Loucy (cell line): ENCODE results near the gene NAT9.

ENCODE experiments used
- H2AFZ ChIP-seq: fragments of 200-600 bp; sonication (generic); 2 replicates; pipeline ENCODE4 v1.6.0; 2016; ENCODE audit warnings: antibody characterized with exemption, mild to moderate bottlenecking, low read length, moderate library complexity
- H3F3A ChIP-seq: fragments of 200-600 bp; 2 replicates; pipeline ENCODE4 v1.6.0; 2016; ENCODE audit warnings: antibody characterized with exemption, low read depth, mild to moderate bottlenecking
- H3K27me3 ChIP-seq: fragments of 200-600 bp; sonication (generic); 2 replicates; pipeline ENCODE4 v1.6.1; 2014; ENCODE audit warnings: low read length, mild to moderate bottlenecking; ENCODE audit not compliant: insufficient read depth, poor library complexity, severe bottlenecking
- H3K36me3 ChIP-seq: fragments of 200-600 bp; sonication (generic); 2 replicates; pipeline ENCODE4 v1.6.1; 2016; ENCODE audit warnings: low read length; ENCODE audit not compliant: insufficient read depth
- H3K4me1 ChIP-seq: fragments of 200-600 bp; sonication (generic); 2 replicates; pipeline ENCODE4 v1.5.1; 2014; ENCODE audit warnings: low read length, mild to moderate bottlenecking; ENCODE audit not compliant: insufficient read depth, poor library complexity, severe bottlenecking
- H3K4me2 ChIP-seq: fragments of 200-600 bp; sonication (generic); 2 replicates; pipeline ENCODE4 v1.6.0; 2014; ENCODE audit warnings: antibody characterized with exemption, low read length, low read depth, mild to moderate bottlenecking; ENCODE audit not compliant: poor library complexity, severe bottlenecking
- H3K4me3 ChIP-seq: fragments of 200-600 bp; sonication (generic); 2 replicates; pipeline ENCODE4 v1.5.1; 2014; ENCODE audit warnings: low read length, mild to moderate bottlenecking, mixed read lengths; ENCODE audit not compliant: poor library complexity, severe bottlenecking
- H3K79me2 ChIP-seq: fragments of 200-600 bp; sonication (generic); 2 replicates; pipeline ENCODE4 v1.6.1; 2014; ENCODE audit warnings: low read length; ENCODE audit not compliant: insufficient read depth
- H3K9ac ChIP-seq: fragments of 200-600 bp; sonication (generic); 2 replicates; pipeline ENCODE4 v1.6.0; 2014; ENCODE audit warnings: mild to moderate bottlenecking, low read depth, low read length, moderate library complexity; ENCODE audit not compliant: poor library complexity, severe bottlenecking
- H3K9me2 ChIP-seq: fragments of 200-600 bp; sonication (generic); replicated peaks from 2 replicates; pipeline ENCODE4 v1.6.1; 2016; ENCODE audit warnings: low read depth, low read length, mixed read lengths
- H3K9me3 ChIP-seq: fragments of 200-600 bp; sonication (generic); 2 replicates; pipeline ENCODE4 v1.6.1; 2014; ENCODE audit warnings: mild to moderate bottlenecking, antibody characterized with exemption, low read length, low read depth; ENCODE audit not compliant: insufficient read depth
- H4K20me1 ChIP-seq: fragments of 200-600 bp; sonication (generic); 2 replicates; pipeline ENCODE4 v1.6.0; 2014; ENCODE audit warnings: antibody characterized with exemption, low read length, mild to moderate bottlenecking; ENCODE audit not compliant: insufficient read depth, poor library complexity, severe bottlenecking
- CTCF ChIP-seq: fragments of 200-600 bp; sonication (generic); conservative IDR thresholded peaks from 2 replicates; pipeline ENCODE4 v1.5.1; 2014; ENCODE audit warnings: mild to moderate bottlenecking, antibody characterized with exemption, low read length
- EZH2phosphoT487 ChIP-seq: fragments of 200-600 bp; IDR thresholded peaks from 2 replicates; pipeline ENCODE4 v1.6.1; 2018; ENCODE audit warnings: antibody characterized with exemption, mild to moderate bottlenecking, moderate library complexity, borderline replicate concordance

NAT9 gene

GRCh38 chr17:74742153-74742515, 34.0 kb downstream of the NAT9 start:
- no peaks in the 10 kb centered on the region for H3K27me3 ChIP-seq
- no peaks in the 10 kb centered on the region for H3K9me3 ChIP-seq
- H3K36me3 ChIP-seq: no peaks in the 10 kb centered on the region
- peak overlapping the region; percentile 78 for H3K4me2 ChIP-seq
- H3F3A ChIP-seq: peaks cover 23% of the 10 kb centered on the region; the same call in 1 of the 2 replicates
- no peak overlapping the region for H2AFZ ChIP-seq
- H3K4me3 ChIP-seq: peak overlapping the region; percentile 62
- peaks cover 62% of the 10 kb centered on the region for H3K79me2 ChIP-seq
- H3K4me1 ChIP-seq: peaks cover 77% of the 10 kb centered on the region
- H4K20me1 ChIP-seq: no peaks in the 10 kb centered on the region
- H3K9me2 ChIP-seq: no peaks in the 10 kb centered on the region
- peak overlapping the region; percentile 77 for H3K9ac ChIP-seq
- TF ChIP-seq CTCF (no peak), EZH2phosphoT487 (no peak)

- Histone ChIP-seq H3F3A (peaks cover 15% of the 10 kb centered on the region; the same call in 1 of the 2 replicates), H3K79me2 (peaks cover 58% of the 10 kb centered on the region), H3K4me2 (peak overlapping the region; percentile 78), H3K36me3 (no peaks in the 10 kb centered on the region), H4K20me1 (no peaks in the 10 kb centered on the region), H3K9me3 (no peaks in the 10 kb centered on the region), H3K4me3 (peak overlapping the region; percentile 5), H3K27me3 (no peaks in the 10 kb centered on the region), H3K4me1 (peaks cover 67% of the 10 kb centered on the region), H2AFZ (no peak overlapping the region), H3K9me2 (no peaks in the 10 kb centered on the region), H3K9ac (peak overlapping the region; percentile 77)
- no peak for TF ChIP-seq CTCF
- no peak for TF ChIP-seq EZH2phosphoT487
These were observed 35.3 kb downstream of the NAT9 start for GRCh38 chr17:74740641-74741387.

GRCh38 chr17:74740173-74740572, 36.0 kb downstream of the NAT9 start:
- Histone ChIP-seq H4K20me1 (no peaks in the 10 kb centered on the region), H3K4me3 (no peak overlapping the region), H2AFZ (no peak overlapping the region), H3K9ac (peak overlapping the region; percentile 77), H3K9me2 (no peaks in the 10 kb centered on the region), H3F3A (peaks cover 15% of the 10 kb centered on the region; the same call in 1 of the 2 replicates), H3K79me2 (peaks cover 58% of the 10 kb centered on the region), H3K9me3 (no peaks in the 10 kb centered on the region), H3K36me3 (no peaks in the 10 kb centered on the region), H3K4me2 (peak overlapping the region; percentile 78), H3K27me3 (no peaks in the 10 kb centered on the region), H3K4me1 (peaks cover 68% of the 10 kb centered on the region)
- TF ChIP-seq EZH2phosphoT487 (no peak), CTCF (no peak)
